Aorta (tissue), 5 donors: Measurements from ENCODE around the gene NUAK2. TPM values are rescaled to one million over a fixed set of nuclear protein-coding genes. Genes with fewer than 3 reads are reported as not detected.
A peak's percentile ranks its signal among the peaks of the same experiment; 100 is the strongest.

ENCODE experiments used
- ATAC-seq: fragments of 200-7000 bp; cut with Tn5 transposase; one replicate; pipeline ENCODE4 v1.9.1; 2022; ENCODE audit warnings: moderate library complexity; ENCODE audit not compliant: low FRiP score
- DNase-seq, 2 donors: peaks; one replicate each; pipeline ENCODE4 v3.0.0-alpha.2; 2020
- H3K27ac ChIP-seq, 2 donors: one replicate each; pipeline ENCODE4 v1.5.1; 2013; ENCODE audit warnings: low read length in 2 of 2, mild to moderate bottlenecking in 2 of 2, moderate library complexity in 2 of 2, control low read depth in 1 of 2, inconsistent platforms in 1 of 2, low read depth in 1 of 2
- H3K27me3 ChIP-seq, 2 donors: one replicate each; pipeline ENCODE4 v1.6.1; 2013; ENCODE audit warnings: control low read depth in 1 of 2, low read length in 1 of 2, mild to moderate bottlenecking in 1 of 2, moderate library complexity in 1 of 2; ENCODE audit not compliant: insufficient read depth in 2 of 2, control insufficient read depth in 1 of 2
- H3K36me3 ChIP-seq, 2 donors: one replicate each; pipeline ENCODE4 v1.6.1; 2013; ENCODE audit warnings: control low read depth in 1 of 2, low read length in 1 of 2, mild to moderate bottlenecking in 1 of 2; ENCODE audit not compliant: insufficient read depth in 2 of 2, control insufficient read depth in 1 of 2
- H3K4me1 ChIP-seq, 2 donors: one replicate each; pipeline ENCODE4 v1.6.1; 2013; ENCODE audit warnings: low read length in 2 of 2, control low read depth in 1 of 2, mild to moderate bottlenecking in 1 of 2, moderate library complexity in 1 of 2; ENCODE audit not compliant: insufficient read depth in 2 of 2, control insufficient read depth in 1 of 2
- H3K4me3 ChIP-seq, 2 donors: one replicate each; pipeline ENCODE4 v1.5.1; 2013; ENCODE audit warnings: low read length in 2 of 2, control low read depth in 1 of 2, mild to moderate bottlenecking in 1 of 2
- H3K9me3 ChIP-seq: one replicate; pipeline ENCODE4 v1.6.1; 2013; ENCODE audit warnings: mild to moderate bottlenecking, low read length; ENCODE audit not compliant: control insufficient read depth
- WGBS, 2 donors: extraction: QIAGEN DNeasy Blood & Tissue Kit; methylation state at CpG; one replicate each; pipeline ENCODE4 v1.1.7; 2013; 5-methylcytosine and 5-hydroxymethylcytosine counted together
- intact Hi-C, 2 donors: fragments of 100-400 bp; cut with DNase I; formaldehyde crosslinking; loops; one replicate each; pipeline versions ENCODE4 v1.14.2 to v1.15.0; 2022
- polyA plus RNA-seq, 2 donors: library from polyadenylated mRNA; stranded (reverse); fragments of 200-250 nt; gene quantifications; one replicate each; pipeline ENCODE4 v1.2.3, GENCODE V29; 2013
- total RNA-seq, 2 donors: library from RNA; stranded (reverse); fragmentation: NEBNext Ultra II Directional; extraction: Animal tissue kit (Norgen Biotek cat#: 25700); gene quantifications; one replicate each; pipeline ENCODE4 v1.2.1, GENCODE V29; 2021
- donor health status: healthy with polysubstance abuse.
- donor health status: Bipolar disorder and iron deficiency.
- donor health status: DM: no; HTN: no; CAD: no.
- donor health status: DM: no; HTN: no; CAD: no.
- donor health status: DM: yes; HTN: yes; CAD: no.

Gene NUAK2
- total and polyA plus RNA-seq, 4 donors, result 0.49 to 3.0 (median 2.1) TPM

DNA sequence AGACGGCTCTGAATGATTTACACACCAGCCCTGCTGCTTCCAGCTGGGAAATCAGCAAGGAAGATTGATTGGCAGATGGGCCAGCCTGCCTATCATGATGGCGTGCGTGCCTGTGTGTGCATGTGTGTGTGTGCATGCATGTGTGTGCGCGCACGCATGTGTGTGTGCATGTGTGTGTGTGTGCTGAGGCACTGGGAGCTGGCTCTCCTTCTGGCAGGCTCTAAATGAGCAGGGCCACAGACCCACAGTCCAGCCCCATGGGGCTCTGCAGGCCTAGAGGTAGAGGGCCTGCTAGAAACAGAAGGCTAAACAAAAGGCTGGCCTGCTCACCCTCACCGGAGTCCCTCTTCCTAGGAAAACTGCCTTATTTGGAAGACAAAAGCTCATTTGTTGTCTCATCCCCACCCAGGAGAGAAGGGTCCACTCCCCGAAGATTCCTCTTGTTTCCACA is 29.2 kb upstream of the NUAK2 start:
- 74 to 87% methylated on average over 8 of the region's 8 CpGs for WGBS, 2 donors
- ATAC-seq (no peak), DNase-seq (no peak)
- no peaks in the 10 kb centered on the region for H3K9me3 ChIP-seq
- H3K4me1 ChIP-seq, result no peaks in the 10 kb centered on the region
- no peak overlapping the region for H3K27ac ChIP-seq
- intact Hi-C loops, result loop anchor here (5.0 kb wide), 2 partner anchors 82 to 132 kb away; no protein-coding TSS in a partner anchor
- H3K27me3 ChIP-seq, result no peaks in the 10 kb centered on the region
- H3K36me3 ChIP-seq, result no peaks in the 10 kb centered on the region
- no peak overlapping the region for H3K4me3 ChIP-seq

- ATAC-seq (no peak), DNase-seq (no peak)
- Histone ChIP-seq H3K4me3 (no peak overlapping the region), H3K4me1 (no peaks in the 10 kb centered on the region), H3K36me3 (no peaks in the 10 kb centered on the region), H3K27me3 (no peaks in the 10 kb centered on the region), H3K9me3 (no peaks in the 10 kb centered on the region), H3K27ac (no peak overlapping the region)
- intact Hi-C loops, result loop anchor here (5.0 kb wide), 2 partner anchors 82 to 132 kb away; no protein-coding TSS in a partner anchor
- WGBS, 2 donors, result 87 to 92% methylated on average over 4 of the region's 4 CpGs
Observed at GRCh38 chr1:205350124-205350523, 28.6 kb upstream of the NUAK2 start.

DNA sequence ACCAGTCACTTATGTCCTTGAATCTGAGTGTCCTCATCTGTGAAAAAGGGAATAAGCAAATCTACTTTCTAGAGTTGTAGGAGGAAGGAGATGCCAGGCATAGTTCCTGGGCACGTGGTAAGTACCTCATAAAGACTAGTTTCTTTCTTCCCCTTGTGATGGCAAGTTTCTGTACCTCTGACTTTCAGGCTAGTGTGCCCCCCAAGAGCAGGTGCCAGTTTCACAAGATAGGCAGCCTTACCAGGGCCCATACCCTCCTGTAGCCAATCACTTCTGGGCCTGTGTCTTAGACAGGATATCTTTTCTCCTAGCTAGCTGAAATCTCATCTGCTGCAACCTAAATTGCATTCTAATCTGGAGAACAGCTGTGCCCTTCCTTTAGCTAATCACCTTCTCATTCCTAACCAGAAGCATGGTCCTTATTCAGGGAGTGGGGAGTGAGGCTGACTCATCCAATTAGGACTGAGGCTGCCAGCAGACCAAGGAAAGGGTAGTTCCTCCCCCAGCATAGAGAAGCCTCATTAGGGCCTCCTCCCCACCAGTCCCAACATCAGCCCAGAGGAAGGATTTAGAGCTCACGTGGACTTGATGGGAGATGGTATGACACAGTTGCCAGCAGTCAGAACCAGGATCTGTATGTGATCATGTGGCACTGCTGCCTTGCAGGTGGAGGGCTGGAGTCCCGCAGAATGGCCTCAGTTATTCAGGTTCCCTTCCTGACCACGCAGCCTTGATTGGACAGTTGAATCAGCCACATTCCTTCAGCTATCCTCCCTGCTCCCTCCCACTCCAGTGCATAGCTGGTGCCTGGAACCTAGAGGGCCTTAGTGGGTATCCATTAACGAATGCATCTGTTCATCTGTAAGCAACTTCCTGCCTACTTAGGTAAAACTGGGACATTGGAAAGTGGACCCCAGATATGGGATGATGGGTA is 27.3 kb upstream of the NUAK2 start:
- H3K27ac ChIP-seq, result no peak overlapping the region
- ATAC-seq (no peak), DNase-seq (peak in 1 of 2 donors; percentile 33)
- intact Hi-C loops, result no loop called here
- no peaks in the 10 kb centered on the region for H3K27me3 ChIP-seq
- no peaks in the 10 kb centered on the region for H3K36me3 ChIP-seq
- WGBS, 2 donors, result 77 to 78% methylated on average over 5 of the region's 5 CpGs
- H3K4me1 ChIP-seq, result no peaks in the 10 kb centered on the region
- H3K4me3 ChIP-seq, result no peak overlapping the region
- H3K9me3 ChIP-seq, result no peaks in the 10 kb centered on the region

- no peaks in the 10 kb centered on the region for H3K36me3 ChIP-seq
- ATAC-seq (no peak), DNase-seq (no peak)
- H3K27me3 ChIP-seq, result no peaks in the 10 kb centered on the region
- H3K4me1 ChIP-seq, result no peaks in the 10 kb centered on the region
- no peaks in the 10 kb centered on the region for H3K9me3 ChIP-seq
- no peak overlapping the region for H3K4me3 ChIP-seq
- intact Hi-C loops, result no loop called here
- WGBS, 2 donors, result 91 to 95% methylated on average over 10 of the region's 10 CpGs
- no peak overlapping the region for H3K27ac ChIP-seq
Observed at GRCh38 chr1:205346956-205347574, 25.5 kb upstream of the NUAK2 start.

DNA sequence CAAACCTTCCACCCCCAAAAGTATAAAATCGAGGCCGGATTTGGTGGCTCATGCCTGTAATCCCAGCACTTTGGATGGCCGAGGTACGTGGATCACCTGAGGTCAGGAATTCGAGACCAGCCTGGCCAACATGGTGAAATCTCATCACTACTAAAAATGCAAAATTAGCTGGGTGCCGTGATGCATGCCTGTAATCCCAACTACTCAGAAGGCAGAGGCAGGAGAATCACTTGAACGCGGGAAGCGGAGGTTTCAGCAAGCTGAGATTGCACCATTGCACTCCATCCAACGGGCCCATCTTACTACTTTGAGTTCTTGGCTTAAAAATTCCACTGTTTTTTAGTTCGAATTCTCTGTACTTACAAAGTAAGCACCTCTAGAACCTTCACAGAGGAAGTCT is 24.2 kb upstream of the NUAK2 start:
- Histone ChIP-seq H3K27me3 (no peaks in the 10 kb centered on the region), H3K27ac (no peak overlapping the region), H3K4me3 (no peak overlapping the region), H3K36me3 (no peaks in the 10 kb centered on the region), H3K4me1 (no peaks in the 10 kb centered on the region), H3K9me3 (no peaks in the 10 kb centered on the region)
- intact Hi-C loops, result no loop called here
- no peak for DNase-seq
- ATAC-seq, result no peak
- WGBS, 2 donors, result 92 to 97% methylated on average over 11 of the region's 11 CpGs

DNA sequence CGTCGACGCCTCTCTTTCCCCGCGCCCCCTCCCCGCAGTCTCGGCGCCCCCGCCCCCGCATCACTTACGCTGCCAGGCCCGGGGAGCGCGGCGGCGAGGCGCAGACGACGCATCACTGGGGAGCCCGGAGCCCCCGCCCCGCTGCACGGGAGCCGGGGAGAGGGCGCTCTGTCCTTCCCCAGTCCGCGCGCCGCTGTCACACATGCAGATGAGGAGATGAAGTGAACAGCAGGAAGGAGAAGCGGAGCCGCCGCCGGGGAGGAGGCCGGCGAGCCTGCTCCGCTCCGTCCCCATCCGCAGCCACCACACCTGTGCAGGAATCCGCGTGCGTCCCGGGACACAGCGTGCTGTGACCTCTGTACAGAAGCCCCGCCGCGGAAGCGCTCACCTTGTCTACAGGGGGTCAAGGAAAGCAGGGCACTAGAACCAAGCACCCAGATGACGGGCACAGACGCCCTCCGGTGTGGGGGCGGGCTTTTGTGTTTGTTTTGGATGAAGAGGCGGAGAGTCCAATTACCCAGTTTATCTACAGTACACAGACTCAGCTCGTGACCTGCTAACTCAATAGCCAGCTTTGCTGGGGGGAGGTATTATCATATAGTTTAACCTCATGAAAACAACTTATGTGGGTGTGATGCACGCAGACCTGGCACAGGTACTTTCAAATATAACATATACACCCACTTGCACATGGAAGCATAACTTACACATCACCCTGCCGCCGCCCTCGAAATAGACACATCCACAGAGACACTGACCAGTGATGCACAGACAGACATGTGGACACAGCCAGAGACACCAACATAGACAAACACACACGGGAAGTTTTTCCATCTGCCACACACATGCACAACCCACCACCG is 22.8 kb upstream of the NUAK2 start:
- Histone ChIP-seq H3K27ac (no peak overlapping the region), H3K9me3 (no peaks in the 10 kb centered on the region), H3K4me3 (peak overlapping the region in 1 of 2 donors; percentile 24), H3K27me3 (no peaks in the 10 kb centered on the region), H3K36me3 (no peaks in the 10 kb centered on the region), H3K4me1 (no peaks in the 10 kb centered on the region)
- WGBS, 2 donors, result 11 to 13% methylated on average over 50 to 59 of the region's 59 CpGs
- DNase-seq (peak in 1 of 2 donors; percentile 79), ATAC-seq (peak; percentile 23)
- intact Hi-C loops, result no loop called here

- H3K9me3 ChIP-seq, result no peaks in the 10 kb centered on the region
- peak in 1 of 2 donors; percentile 79 for DNase-seq
- H3K27ac ChIP-seq, result no peak overlapping the region
- H3K27me3 ChIP-seq, result no peaks in the 10 kb centered on the region
- intact Hi-C loops, result no loop called here
- WGBS, 2 donors, result 3 to 4% methylated on average over 60 to 63 of the region's 63 CpGs
- H3K4me1 ChIP-seq, result no peaks in the 10 kb centered on the region
- H3K36me3 ChIP-seq, result no peaks in the 10 kb centered on the region
- peak overlapping the region in 1 of 2 donors; percentile 24 for H3K4me3 ChIP-seq
- ATAC-seq, result no peak
Observed at GRCh38 chr1:205343431-205344065, 22.0 kb upstream of the NUAK2 start.

DNA sequence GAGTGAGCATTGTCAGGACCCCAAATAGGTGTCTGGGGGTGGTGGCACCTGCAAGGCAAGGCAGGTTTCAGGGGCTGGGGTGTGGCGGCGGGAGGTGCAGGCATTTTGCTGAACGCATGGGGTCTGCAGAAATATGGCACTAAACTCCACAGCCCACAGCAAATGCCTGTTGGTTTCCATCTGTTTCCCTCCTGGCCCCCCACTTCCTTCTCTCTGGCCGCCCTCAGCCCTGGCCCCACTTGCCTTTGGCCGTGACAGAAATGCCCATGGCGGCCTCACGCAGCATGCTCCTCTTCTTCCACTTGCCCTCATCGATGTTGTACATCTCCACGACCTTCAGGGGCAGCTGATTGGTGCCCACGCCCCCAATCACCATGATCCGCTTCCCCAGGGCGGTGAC is 21.4 kb upstream of the NUAK2 start:
- no peak for ATAC-seq
- H3K4me3 ChIP-seq, result no peak overlapping the region
- no peaks in the 10 kb centered on the region for H3K9me3 ChIP-seq
- no peaks in the 10 kb centered on the region for H3K36me3 ChIP-seq
- H3K27me3 ChIP-seq, result no peaks in the 10 kb centered on the region
- no peak for DNase-seq
- H3K27ac ChIP-seq, result no peak overlapping the region
- no peaks in the 10 kb centered on the region for H3K4me1 ChIP-seq
- intact Hi-C loops, result no loop called here
- WGBS, 2 donors, result 83 to 84% methylated on average over 12 of the region's 12 CpGs
